Uterus (tissue), 2 donors: ENCODE data around the gene CENPF.

Experiments used
- CTCF ChIP-seq, 4 experiments: fragments of 200-600 bp in 2 of 4; fragments of 450-650 bp in 2 of 4; sonication (generic) in 2 of 4; IDR thresholded peaks; one replicate each; pipeline ENCODE4 v1.5.1; 2016 to 2019; ENCODE audit warnings: antibody characterized with exemption in 4 of 4, mild to moderate bottlenecking in 2 of 4, moderate library complexity in 1 of 4
- POLR2A ChIP-seq, 2 donors: fragments of 450-650 bp; IDR thresholded peaks; one replicate each; pipeline ENCODE4 v1.6.1; 2016; ENCODE audit warnings: antibody characterized with exemption in 2 of 2, mild to moderate bottlenecking in 1 of 2, moderate library complexity in 1 of 2

- TF ChIP-seq CTCF (IDR thresholded peaks at IDR 0.05) (no peak), POLR2A (IDR thresholded peaks at IDR 0.05) (no peak)
These were observed 15.8 kb upstream of the CENPF start for GRCh38 chr1:214587165-214587564.
